Measurements from ENCODE around the gene GTPBP8. TPM values are rescaled to one million over a fixed set of nuclear protein-coding genes. Genes with fewer than 3 reads are reported as not detected.

Gene GTPBP8
- total and polyA plus RNA-seq, 2 of the 8 experiments (the other 6 are each of a cell fraction or from before 2014, with no cell fraction given): 25.8 to 27.6 TPM

DNA sequence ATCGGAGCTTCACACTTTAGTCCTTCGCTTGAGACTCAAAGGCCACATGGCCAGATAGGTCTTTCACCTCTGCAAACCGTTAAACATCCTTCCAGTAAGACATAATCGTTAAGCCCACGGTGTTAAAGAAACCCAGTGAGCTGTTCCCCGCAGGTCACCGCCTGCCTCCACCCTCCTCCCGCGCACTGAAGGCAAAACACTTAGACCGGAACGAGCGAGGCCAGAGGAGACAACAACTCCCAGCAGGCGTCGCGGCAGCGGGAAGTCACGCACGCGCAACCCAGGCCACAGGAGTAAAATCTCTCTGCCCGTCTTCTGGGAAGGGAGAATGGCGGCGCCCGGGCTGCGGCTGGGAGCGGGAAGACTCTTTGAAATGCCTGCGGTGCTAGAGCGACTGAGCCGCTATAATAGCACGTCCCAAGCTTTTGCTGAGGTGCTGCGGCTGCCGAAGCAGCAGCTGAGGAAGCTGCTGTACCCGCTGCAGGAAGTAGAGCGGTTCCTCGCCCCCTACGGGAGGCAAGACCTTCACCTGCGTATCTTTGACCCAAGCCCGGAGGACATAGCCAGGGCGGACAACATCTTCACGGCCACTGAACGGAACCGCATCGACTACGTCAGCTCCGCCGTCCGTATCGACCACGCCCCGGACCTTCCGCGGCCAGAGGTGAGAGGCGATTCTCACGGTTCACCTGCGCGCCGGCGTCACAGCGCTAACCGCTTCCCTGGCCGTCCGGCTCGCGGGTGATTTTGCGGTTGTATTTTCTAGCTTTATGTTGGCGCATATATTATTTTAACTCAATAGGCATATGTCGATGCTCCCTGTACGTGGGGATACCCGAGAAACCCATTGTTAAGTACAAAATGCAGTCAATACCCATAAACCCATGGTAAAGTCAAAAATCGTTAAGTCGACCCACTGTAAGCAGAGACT lies at the start of gene GTPBP8 (continued):
- peak; percentile 55 for TF ChIP-seq BACH1 (IDR thresholded peaks at IDR 0.05; ENCODE audit: low read length)
- TF ChIP-seq POLR2AphosphoS5 (IDR thresholded peaks at IDR 0.05; ENCODE audit: low read depth, low read length): peak; percentile 97
- TF ChIP-seq ZNF274 (IDR thresholded peaks at IDR 0.05; ENCODE audit: borderline replicate concordance, extremely low read depth, low read length): no peak
- TF ChIP-seq, protein P1, sequence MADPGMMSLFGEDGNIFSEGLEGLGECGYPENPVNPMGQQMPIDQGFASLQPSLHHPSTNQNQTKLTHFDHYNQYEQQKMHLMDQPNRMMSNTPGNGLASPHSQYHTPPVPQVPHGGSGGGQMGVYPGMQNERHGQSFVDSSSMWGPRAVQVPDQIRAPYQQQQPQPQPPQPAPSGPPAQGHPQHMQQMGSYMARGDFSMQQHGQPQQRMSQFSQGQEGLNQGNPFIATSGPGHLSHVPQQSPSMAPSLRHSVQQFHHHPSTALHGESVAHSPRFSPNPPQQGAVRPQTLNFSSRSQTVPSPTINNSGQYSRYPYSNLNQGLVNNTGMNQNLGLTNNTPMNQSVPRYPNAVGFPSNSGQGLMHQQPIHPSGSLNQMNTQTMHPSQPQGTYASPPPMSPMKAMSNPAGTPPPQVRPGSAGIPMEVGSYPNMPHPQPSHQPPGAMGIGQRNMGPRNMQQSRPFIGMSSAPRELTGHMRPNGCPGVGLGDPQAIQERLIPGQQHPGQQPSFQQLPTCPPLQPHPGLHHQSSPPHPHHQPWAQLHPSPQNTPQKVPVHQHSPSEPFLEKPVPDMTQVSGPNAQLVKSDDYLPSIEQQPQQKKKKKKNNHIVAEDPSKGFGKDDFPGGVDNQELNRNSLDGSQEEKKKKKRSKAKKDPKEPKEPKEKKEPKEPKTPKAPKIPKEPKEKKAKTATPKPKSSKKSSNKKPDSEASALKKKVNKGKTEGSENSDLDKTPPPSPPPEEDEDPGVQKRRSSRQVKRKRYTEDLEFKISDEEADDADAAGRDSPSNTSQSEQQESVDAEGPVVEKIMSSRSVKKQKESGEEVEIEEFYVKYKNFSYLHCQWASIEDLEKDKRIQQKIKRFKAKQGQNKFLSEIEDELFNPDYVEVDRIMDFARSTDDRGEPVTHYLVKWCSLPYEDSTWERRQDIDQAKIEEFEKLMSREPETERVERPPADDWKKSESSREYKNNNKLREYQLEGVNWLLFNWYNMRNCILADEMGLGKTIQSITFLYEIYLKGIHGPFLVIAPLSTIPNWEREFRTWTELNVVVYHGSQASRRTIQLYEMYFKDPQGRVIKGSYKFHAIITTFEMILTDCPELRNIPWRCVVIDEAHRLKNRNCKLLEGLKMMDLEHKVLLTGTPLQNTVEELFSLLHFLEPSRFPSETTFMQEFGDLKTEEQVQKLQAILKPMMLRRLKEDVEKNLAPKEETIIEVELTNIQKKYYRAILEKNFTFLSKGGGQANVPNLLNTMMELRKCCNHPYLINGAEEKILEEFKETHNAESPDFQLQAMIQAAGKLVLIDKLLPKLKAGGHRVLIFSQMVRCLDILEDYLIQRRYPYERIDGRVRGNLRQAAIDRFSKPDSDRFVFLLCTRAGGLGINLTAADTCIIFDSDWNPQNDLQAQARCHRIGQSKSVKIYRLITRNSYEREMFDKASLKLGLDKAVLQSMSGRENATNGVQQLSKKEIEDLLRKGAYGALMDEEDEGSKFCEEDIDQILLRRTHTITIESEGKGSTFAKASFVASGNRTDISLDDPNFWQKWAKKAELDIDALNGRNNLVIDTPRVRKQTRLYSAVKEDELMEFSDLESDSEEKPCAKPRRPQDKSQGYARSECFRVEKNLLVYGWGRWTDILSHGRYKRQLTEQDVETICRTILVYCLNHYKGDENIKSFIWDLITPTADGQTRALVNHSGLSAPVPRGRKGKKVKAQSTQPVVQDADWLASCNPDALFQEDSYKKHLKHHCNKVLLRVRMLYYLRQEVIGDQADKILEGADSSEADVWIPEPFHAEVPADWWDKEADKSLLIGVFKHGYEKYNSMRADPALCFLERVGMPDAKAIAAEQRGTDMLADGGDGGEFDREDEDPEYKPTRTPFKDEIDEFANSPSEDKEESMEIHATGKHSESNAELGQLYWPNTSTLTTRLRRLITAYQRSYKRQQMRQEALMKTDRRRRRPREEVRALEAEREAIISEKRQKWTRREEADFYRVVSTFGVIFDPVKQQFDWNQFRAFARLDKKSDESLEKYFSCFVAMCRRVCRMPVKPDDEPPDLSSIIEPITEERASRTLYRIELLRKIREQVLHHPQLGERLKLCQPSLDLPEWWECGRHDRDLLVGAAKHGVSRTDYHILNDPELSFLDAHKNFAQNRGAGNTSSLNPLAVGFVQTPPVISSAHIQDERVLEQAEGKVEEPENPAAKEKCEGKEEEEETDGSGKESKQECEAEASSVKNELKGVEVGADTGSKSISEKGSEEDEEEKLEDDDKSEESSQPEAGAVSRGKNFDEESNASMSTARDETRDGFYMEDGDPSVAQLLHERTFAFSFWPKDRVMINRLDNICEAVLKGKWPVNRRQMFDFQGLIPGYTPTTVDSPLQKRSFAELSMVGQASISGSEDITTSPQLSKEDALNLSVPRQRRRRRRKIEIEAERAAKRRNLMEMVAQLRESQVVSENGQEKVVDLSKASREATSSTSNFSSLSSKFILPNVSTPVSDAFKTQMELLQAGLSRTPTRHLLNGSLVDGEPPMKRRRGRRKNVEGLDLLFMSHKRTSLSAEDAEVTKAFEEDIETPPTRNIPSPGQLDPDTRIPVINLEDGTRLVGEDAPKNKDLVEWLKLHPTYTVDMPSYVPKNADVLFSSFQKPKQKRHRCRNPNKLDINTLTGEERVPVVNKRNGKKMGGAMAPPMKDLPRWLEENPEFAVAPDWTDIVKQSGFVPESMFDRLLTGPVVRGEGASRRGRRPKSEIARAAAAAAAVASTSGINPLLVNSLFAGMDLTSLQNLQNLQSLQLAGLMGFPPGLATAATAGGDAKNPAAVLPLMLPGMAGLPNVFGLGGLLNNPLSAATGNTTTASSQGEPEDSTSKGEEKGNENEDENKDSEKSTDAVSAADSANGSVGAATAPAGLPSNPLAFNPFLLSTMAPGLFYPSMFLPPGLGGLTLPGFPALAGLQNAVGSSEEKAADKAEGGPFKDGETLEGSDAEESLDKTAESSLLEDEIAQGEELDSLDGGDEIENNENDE (IDR thresholded peaks at IDR 0.05; ENCODE audit: insufficient replicate concordance, low read length): no peak
- TF ChIP-seq, protein P2, sequence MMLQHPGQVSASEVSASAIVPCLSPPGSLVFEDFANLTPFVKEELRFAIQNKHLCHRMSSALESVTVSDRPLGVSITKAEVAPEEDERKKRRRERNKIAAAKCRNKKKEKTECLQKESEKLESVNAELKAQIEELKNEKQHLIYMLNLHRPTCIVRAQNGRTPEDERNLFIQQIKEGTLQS (IDR thresholded peaks at IDR 0.05; ENCODE audit: insufficient read depth, low read depth, low read length): no peak
- no peak for TF ChIP-seq BRCA1 (IDR thresholded peaks at IDR 0.05; ENCODE audit: low read depth, low read length)
- TF ChIP-seq SIRT6 (IDR thresholded peaks at IDR 0.05; ENCODE audit: low read length): no peak
- peak; percentile 50 for TF ChIP-seq GTF2F1 (IDR thresholded peaks at IDR 0.05; ENCODE audit: borderline replicate concordance, low read depth, low read length)
- no peak for TF ChIP-seq FOSL1 (IDR thresholded peaks at IDR 0.05; ENCODE audit: insufficient read depth, low read depth, low read length)
